GM12878 (cell line): ENCODE measurements around the gene COQ3. TPM values are rescaled to one million over a fixed set of nuclear protein-coding genes. Genes with fewer than 3 reads are reported as not detected.
A peak's percentile ranks its signal among the peaks of the same experiment; 100 is the strongest.

ENCODE experiments used
- ATAC-seq: fragments of 200-7000 bp; cut with Tn5 transposase; 3 replicates; pipeline ENCODE4 v1.9.1; 2020; ENCODE audit warnings: mild to moderate bottlenecking, moderate library complexity
- BruUV-seq: library from RNA; stranded (reverse); fragments of 400-500 nt; replicated peaks from 2 replicates; lab custom pipeline; 2021; lab: Mats Ljungman, UMichigan
- CTCF ChIA-PET: fragments of 300-600 bp; sonication (Branson Sonifier 250); formaldehyde crosslinking; extraction: SDS; loops from one replicate; lab custom pipeline; 2021; ENCODE audit warnings: inconsistent platforms; lab: Yijun Ruan, JAX
- POLR2A ChIA-PET: fragments of 350-600 bp; formaldehyde crosslinking; extraction: SDS; loops from one replicate; lab custom pipeline; 2021; ENCODE audit warnings: inconsistent platforms; lab: Charles Lee
- RAD21 ChIA-PET: fragments of 300-600 bp; sonication (Branson Sonifier 250); formaldehyde crosslinking; loops from one replicate; lab custom pipeline; 2023; ENCODE audit warnings: antibody characterized with exemption; ENCODE audit not compliant: unreplicated experiment; lab: Charles Lee
- SMC1A ChIA-PET: fragments of 300-600 bp; sonication (Branson Sonifier 250); formaldehyde crosslinking; loops from one replicate; lab custom pipeline; 2023; ENCODE audit not compliant: unreplicated experiment, uncharacterized antibody; lab: Charles Lee
- DNase-seq: peaks from one replicate; pipeline ENCODE4 v3.0.0-alpha.2; 2011; ENCODE audit warnings: low read depth, low spot score
- FAIRE-seq: peaks from 3 replicates; lab custom pipeline; 2011; peaks lifted over from hg19 to GRCh38; lab: Jason Lieb, UNC
- H2AFZ ChIP-seq: 2 replicates; pipeline ENCODE4 v1.6.0; 2011; ENCODE audit warnings: low read depth, low read length, control low read depth; ENCODE audit not compliant: control insufficient read depth
- H3K27ac ChIP-seq: 2 replicates; pipeline ENCODE4 v1.5.1; 2011; ENCODE audit warnings: control low read depth; ENCODE audit not compliant: control insufficient read depth, insufficient read depth
- H3K27me3 ChIP-seq, 2 experiments: replicated peaks in 1 of 2; 2 replicates each; pipeline versions ENCODE4 v1.6.0 to v1.6.1; 2011; ENCODE audit warnings: low read length in 1 of 2; ENCODE audit not compliant: control insufficient read depth in 2 of 2, insufficient read depth in 2 of 2
- H3K36me3 ChIP-seq, 2 experiments: 2 replicates each; pipeline ENCODE4 v1.5.1; 2011; ENCODE audit warnings: low read length in 1 of 2; ENCODE audit not compliant: control insufficient read depth in 2 of 2, insufficient read depth in 2 of 2
- H3K4me1 ChIP-seq: 2 replicates; pipeline ENCODE4 v1.6.1; 2011; ENCODE audit warnings: mild to moderate bottlenecking, low read length, moderate library complexity, mixed read lengths; ENCODE audit not compliant: control insufficient read depth, insufficient read depth
- H3K4me2 ChIP-seq: 2 replicates; pipeline ENCODE4 v1.6.0; 2011; ENCODE audit warnings: control low read depth; ENCODE audit not compliant: control insufficient read depth, insufficient read depth
- H3K4me3 ChIP-seq: fragments of 200-600 bp; sonication (generic); 2 replicates; pipeline ENCODE4 v1.5.1; 2016
- H3K79me2 ChIP-seq: 2 replicates; pipeline ENCODE4 v1.6.0; 2011; ENCODE audit warnings: low read length; ENCODE audit not compliant: control insufficient read depth, insufficient read depth
- H3K9ac ChIP-seq: 2 replicates; pipeline ENCODE4 v1.8.0; 2011; ENCODE audit warnings: low read length, control low read depth, mixed read lengths; ENCODE audit not compliant: control insufficient read depth, insufficient read depth
- H3K9me3 ChIP-seq: replicated peaks from 3 replicates; pipeline ENCODE4 v1.5.1; 2011; ENCODE audit warnings: mild to moderate bottlenecking, low read length; ENCODE audit not compliant: control insufficient read depth, insufficient read depth
- H4K20me1 ChIP-seq: 2 replicates; pipeline ENCODE4 v1.6.0; 2011; ENCODE audit not compliant: control insufficient read depth, insufficient read depth
- EGR1 ChIP-seq, 2 experiments: IDR thresholded peaks; 1 replicate in 1 of 2; 2 replicates in 1 of 2; pipeline ENCODE4 v1.6.1; 2011 to 2012; ENCODE audit warnings: low read depth in 2 of 2, low read length in 2 of 2, borderline replicate concordance in 1 of 2, mild to moderate bottlenecking in 1 of 2, moderate library complexity in 1 of 2
- SUZ12 ChIP-seq: fragments of 200-600 bp; sonication (generic); IDR thresholded peaks from one replicate; pipeline ENCODE4 v1.6.1; 2018; ENCODE audit warnings: antibody characterized with exemption, mild to moderate bottlenecking; ENCODE audit not compliant: unreplicated experiment
- WGBS: methylation state at CpG from one replicate; pipeline ENCODE4 v1.1.6; 2016; ENCODE audit warnings: low lambda C conversion rate; ENCODE audit not compliant: insufficient replicate concordance, insufficient coverage; ENCODE audit errors: missing lambda C conversion rate; 5-methylcytosine and 5-hydroxymethylcytosine counted together
- in situ Hi-C: fragments of 300-500 bp; cut with MboI; formaldehyde crosslinking; loops from 9 replicates; pipeline ENCODE4 v1.14.3; 2018; ENCODE audit warnings: mixed read lengths
- intact Hi-C: fragments of 100-400 bp; cut with micrococcal nuclease; formaldehyde crosslinking; loops from one replicate; pipeline ENCODE4 v1.14.2; 2022; ENCODE audit not compliant: unreplicated experiment
- polyA plus RNA-seq, 11 experiments: library from polyadenylated mRNA; depleted of rRNA in 4 of 11; unstranded in 6 of 11; stranded (reverse) in 5 of 11; fragments of >200 nt; fragmentation: Nextera tagmentation in 4 of 11; fragmentation: Illumina TruSeq in 1 of 11; extraction: Ambion mirVana in 4 of 11; extraction: Trizol in 1 of 11; gene quantifications; 1 replicate in 1 of 11; 2 replicates in 10 of 11; pipeline versions ENCODE4 v1.2.1 to v1.2.3, GENCODE V29; 2011 to 2016; ENCODE audit warnings: inconsistent platforms in 2 of 11, missing spikeins in 2 of 11, low read depth in 1 of 11
- total RNA-seq, 4 experiments: library from RNA; depleted of rRNA in 3 of 4; stranded (reverse); fragments of >200 nt in 3 of 4; fragmentation: Illumina TruSeq in 1 of 4; extraction: Trizol in 1 of 4; gene quantifications; 2 replicates each; pipeline versions ENCODE4 v1.2.1 to v1.2.3, GENCODE V29; 2013 to 2021
- TF ChIP-seq, protein P1 (sequence below): fragments of 450-650 bp; conservative IDR thresholded peaks from 2 replicates; pipeline ENCODE4 v1.6.1; 2017; ENCODE audit warnings: mild to moderate bottlenecking, moderate library complexity

COQ3 gene
- total and polyA plus RNA-seq, 10 of the 15 experiments (the other 5 are each of a cell fraction or from before 2014, with no cell fraction given) = 9.3 to 50.6 (median 16.0) TPM

DNA sequence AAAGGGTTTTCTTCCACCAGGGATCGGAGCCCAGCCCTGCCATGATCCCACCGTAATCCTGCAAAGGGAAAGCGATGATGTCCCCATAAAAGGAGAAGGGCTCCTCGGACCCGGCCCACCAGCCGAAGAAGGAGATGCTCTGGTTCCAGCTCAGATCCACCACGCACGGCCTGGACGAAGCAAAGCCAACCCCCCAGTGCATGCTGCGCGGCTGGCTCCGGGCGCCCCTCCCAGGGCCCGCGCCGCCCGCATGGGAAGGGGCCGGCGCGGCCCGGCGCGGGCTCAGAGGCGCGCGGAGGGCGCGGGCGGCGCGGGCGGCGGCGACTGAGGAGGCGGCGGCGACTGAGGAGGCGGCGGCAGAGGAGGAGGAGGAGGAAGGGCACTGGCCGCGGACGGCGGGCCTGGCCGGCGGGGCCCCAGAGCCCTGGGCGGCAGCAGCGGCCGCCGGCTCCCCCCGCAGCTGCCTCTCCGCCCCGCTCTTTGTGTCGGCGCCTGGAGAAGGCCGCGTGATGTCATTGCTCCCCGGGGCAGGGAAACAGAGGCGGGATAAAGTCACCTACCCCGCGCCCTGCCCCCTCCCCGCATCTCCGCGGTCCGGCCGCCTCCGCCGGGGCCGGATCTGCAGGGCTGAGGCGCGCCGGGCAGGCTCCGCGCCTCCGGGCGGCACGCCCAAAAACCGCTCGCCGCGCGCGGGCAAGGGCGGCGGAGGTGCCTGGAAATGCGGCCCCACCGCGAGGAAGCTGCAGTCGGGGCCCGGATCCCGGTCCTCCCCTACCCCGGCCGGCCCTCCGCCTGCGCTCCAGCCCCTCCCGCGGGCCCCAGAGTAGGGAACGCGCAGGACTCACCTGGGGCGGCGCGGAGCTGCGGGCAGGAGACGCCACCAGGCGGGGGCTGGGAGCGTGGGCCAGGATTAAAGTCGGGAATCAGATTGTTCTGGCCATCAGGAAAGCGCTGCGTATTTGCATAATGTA lies 44.5 kb downstream of the COQ3 start, which contains the start of gene FAXC:
Gene FAXC (minus strand): TSS at position 504 of the 971 bp plus-strand sequence. CDS start 302 bp downstream, at position 202.
- ChIA-PET CTCF (interaction anchor here (3.1 kb wide), 1 partner anchor 19 kb away, joined by 14 read pairs; no protein-coding TSS in a partner anchor), RAD21 (no interaction called here), SMC1A (no interaction called here), POLR2A (no interaction called here)
- Histone ChIP-seq H4K20me1 (no peaks in the 10 kb centered on the region), H3K27me3 (peaks cover 6 to 19% of the 10 kb centered on the region in 2 experiments), H3K9me3 (no peaks in the 10 kb centered on the region), H3K27ac (no peak within 1 kb of the TSS), H3K4me2 (peak within 1 kb of the TSS; percentile 79), H2AFZ (no peak within 1 kb of the TSS), H3K9ac (no peak within 1 kb of the TSS), H3K36me3 (no peaks in the 10 kb centered on the region), H3K79me2 (no peaks in the 10 kb centered on the region), H3K4me1 (no peaks in the 10 kb centered on the region), H3K4me3 (peak within 1 kb of the TSS; percentile 58; the same call in 1 of the 2 replicates)
- DNase-seq (no peak), ATAC-seq (peak; percentile 68), FAIRE-seq (no peak)
- in situ Hi-C loops (no loop called here), intact Hi-C loops (no loop called here)
- no TSS peak for BruUV-seq
- 12% methylated on average over 39 of the region's 108 CpGs for WGBS
- TF ChIP-seq SUZ12 (peak; percentile 97), EGR1 (IDR thresholded peaks at IDR 0.05; ENCODE audit: borderline replicate concordance in 1 of 2, low read depth in 2 of 2, low read length in 2 of 2) (peak in 1 of 2 experiments; percentile 34; a peak in 1 of 3 replicates)
- TF ChIP-seq, protein P1, sequence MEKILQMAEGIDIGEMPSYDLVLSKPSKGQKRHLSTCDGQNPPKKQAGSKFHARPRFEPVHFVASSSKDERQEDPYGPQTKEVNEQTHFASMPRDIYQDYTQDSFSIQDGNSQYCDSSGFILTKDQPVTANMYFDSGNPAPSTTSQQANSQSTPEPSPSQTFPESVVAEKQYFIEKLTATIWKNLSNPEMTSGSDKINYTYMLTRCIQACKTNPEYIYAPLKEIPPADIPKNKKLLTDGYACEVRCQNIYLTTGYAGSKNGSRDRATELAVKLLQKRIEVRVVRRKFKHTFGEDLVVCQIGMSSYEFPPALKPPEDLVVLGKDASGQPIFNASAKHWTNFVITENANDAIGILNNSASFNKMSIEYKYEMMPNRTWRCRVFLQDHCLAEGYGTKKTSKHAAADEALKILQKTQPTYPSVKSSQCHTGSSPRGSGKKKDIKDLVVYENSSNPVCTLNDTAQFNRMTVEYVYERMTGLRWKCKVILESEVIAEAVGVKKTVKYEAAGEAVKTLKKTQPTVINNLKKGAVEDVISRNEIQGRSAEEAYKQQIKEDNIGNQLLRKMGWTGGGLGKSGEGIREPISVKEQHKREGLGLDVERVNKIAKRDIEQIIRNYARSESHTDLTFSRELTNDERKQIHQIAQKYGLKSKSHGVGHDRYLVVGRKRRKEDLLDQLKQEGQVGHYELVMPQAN = no peak
